Progenitor cell of endocrine pancreas (in vitro differentiated cells): ENCODE measurements around the gene SELP. TPM values are rescaled to one million over a fixed set of nuclear protein-coding genes. Genes with fewer than 3 reads are reported as not detected.

ENCODE experiments used
- DNase-seq: peaks from one replicate; pipeline ENCODE4 v3.0.0; 2021; ENCODE audit warnings: low spot score; ENCODE audit not compliant: unreplicated experiment
- H3K27ac Mint-ChIP-seq: 2 replicates; pipeline ENCODE4 v1.8.0; 2021; ENCODE audit warnings: mild to moderate bottlenecking, moderate library complexity, mixed read lengths
- H3K27me3 Mint-ChIP-seq: 2 replicates; pipeline ENCODE4 v1.8.0; 2021; ENCODE audit warnings: mixed read lengths
- H3K36me3 Mint-ChIP-seq: 2 replicates; pipeline ENCODE4 v1.8.0; 2022; ENCODE audit warnings: mixed read lengths; ENCODE audit not compliant: insufficient read depth
- H3K4me1 Mint-ChIP-seq: 2 replicates; pipeline ENCODE4 v1.8.0; 2021; ENCODE audit warnings: low read depth, mixed read lengths
- H3K4me3 Mint-ChIP-seq: 2 replicates; pipeline ENCODE4 v1.8.0; 2021; ENCODE audit warnings: low read depth, mild to moderate bottlenecking, moderate library complexity, mixed read lengths
- H3K9me3 Mint-ChIP-seq: 2 replicates; pipeline ENCODE4 v1.8.0; 2021; ENCODE audit warnings: low read depth, mixed read lengths
- CTCF ChIP-seq: fragments of 200-600 bp; sonication (generic); IDR thresholded peaks from one replicate; pipeline ENCODE4 v1.5.0; 2021; ENCODE audit warnings: antibody characterized with exemption, mild to moderate bottlenecking; ENCODE audit not compliant: unreplicated experiment
- total RNA-seq: library from RNA; stranded (reverse); gene quantifications from 2 replicates; pipeline ENCODE4 v1.2.1, GENCODE V29; 2021

SELP gene
- total RNA-seq, 1 donor from 2014 or later = not detected

- TF ChIP-seq CTCF = no peak
- no peak for DNase-seq
- H3K9me3 Mint-ChIP-seq = no peaks in the 10 kb centered on the region
- H3K27me3 Mint-ChIP-seq = no peaks in the 10 kb centered on the region
- H3K4me3 Mint-ChIP-seq = no peak overlapping the region
- H3K36me3 Mint-ChIP-seq = no peaks in the 10 kb centered on the region
- no peak overlapping the region for H3K27ac Mint-ChIP-seq
- H3K4me1 Mint-ChIP-seq = peaks cover 2% of the 10 kb centered on the region
Observed at GRCh38 chr1:169610858-169611257, 19.1 kb downstream of the SELP start.

GRCh38 chr1:169610108-169610507, 19.8 kb downstream of the SELP start:
- Mint-ChIP-seq H3K27me3 (no peaks in the 10 kb centered on the region), H3K4me3 (no peak overlapping the region), H3K27ac (no peak overlapping the region), H3K4me1 (peaks cover 2% of the 10 kb centered on the region), H3K9me3 (no peaks in the 10 kb centered on the region), H3K36me3 (no peaks in the 10 kb centered on the region)
- TF ChIP-seq CTCF = no peak
- no peak for DNase-seq

GRCh38 chr1:169608226-169608625, 21.7 kb downstream of the SELP start:
- H3K4me1 Mint-ChIP-seq = peaks cover 2% of the 10 kb centered on the region
- no peak for TF ChIP-seq CTCF
- no peaks in the 10 kb centered on the region for H3K9me3 Mint-ChIP-seq
- peaks cover 6% of the 10 kb centered on the region for H3K27me3 Mint-ChIP-seq
- no peak overlapping the region for H3K27ac Mint-ChIP-seq
- DNase-seq = no peak
- no peaks in the 10 kb centered on the region for H3K36me3 Mint-ChIP-seq
- no peak overlapping the region for H3K4me3 Mint-ChIP-seq

GRCh38 chr1:169604781-169605560, 25.0 kb downstream of the SELP start:
- no peak overlapping the region for H3K4me3 Mint-ChIP-seq
- TF ChIP-seq CTCF = no peak
- no peaks in the 10 kb centered on the region for H3K9me3 Mint-ChIP-seq
- H3K36me3 Mint-ChIP-seq = no peaks in the 10 kb centered on the region
- no peak overlapping the region for H3K27ac Mint-ChIP-seq
- no peak for DNase-seq
- peaks cover 6% of the 10 kb centered on the region for H3K27me3 Mint-ChIP-seq
- peaks cover 2% of the 10 kb centered on the region for H3K4me1 Mint-ChIP-seq

- no peak for DNase-seq
- Mint-ChIP-seq H3K27me3 (peaks cover 12% of the 10 kb centered on the region), H3K4me3 (no peak overlapping the region), H3K36me3 (no peaks in the 10 kb centered on the region), H3K9me3 (no peaks in the 10 kb centered on the region), H3K27ac (no peak overlapping the region), H3K4me1 (no peaks in the 10 kb centered on the region)
- TF ChIP-seq CTCF = peak; percentile 57
Observed at GRCh38 chr1:169601096-169601881, 28.6 kb downstream of the SELP start.
